ENCODE data around the gene ARFGAP1.

The ARFGAP1 gene

GRCh38 chr20:63261060-63261794 is 11.4 kb upstream of the ARFGAP1 start:
- no peak for DNase-seq

GRCh38 chr20:63261795-63262528 is 10.7 kb upstream of the ARFGAP1 start:
- DNase-seq: no peak

- DNase-seq: no peak
Measured at GRCh38 chr20:63262836-63263235, 9.8 kb upstream of the ARFGAP1 start.

DNA sequence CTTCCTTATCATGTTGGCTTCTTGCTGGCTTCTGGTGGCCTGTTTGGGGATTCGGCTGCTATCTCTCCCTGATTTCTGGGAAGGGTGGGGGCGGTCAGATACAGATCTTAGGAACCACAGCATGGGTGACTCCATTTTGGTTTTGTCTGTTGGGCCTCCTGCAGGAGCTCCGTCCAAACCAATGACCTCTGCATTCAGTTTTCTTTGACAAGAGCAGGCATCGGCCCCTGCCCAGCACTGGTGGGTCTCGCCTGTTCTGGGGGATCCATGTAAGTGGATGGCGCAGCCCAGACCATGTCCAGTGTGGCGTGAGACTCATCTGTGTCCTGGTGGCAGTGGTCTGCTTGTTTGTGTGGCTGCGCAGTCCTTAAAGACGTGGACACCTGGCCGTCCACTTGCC is 8.6 kb upstream of the ARFGAP1 start:
- no peak for DNase-seq

- DNase-seq: no peak
Measured at GRCh38 chr20:63264519-63264918, 8.1 kb upstream of the ARFGAP1 start.

GRCh38 chr20:63265891-63266515 is 6.6 kb upstream of the ARFGAP1 start:
- no peak for DNase-seq

- DNase-seq: no peak
Measured at GRCh38 chr20:63267691-63268090, 4.9 kb upstream of the ARFGAP1 start.

- DNase-seq: no peak
Measured at GRCh38 chr20:63268256-63268655, 4.4 kb upstream of the ARFGAP1 start.

DNA sequence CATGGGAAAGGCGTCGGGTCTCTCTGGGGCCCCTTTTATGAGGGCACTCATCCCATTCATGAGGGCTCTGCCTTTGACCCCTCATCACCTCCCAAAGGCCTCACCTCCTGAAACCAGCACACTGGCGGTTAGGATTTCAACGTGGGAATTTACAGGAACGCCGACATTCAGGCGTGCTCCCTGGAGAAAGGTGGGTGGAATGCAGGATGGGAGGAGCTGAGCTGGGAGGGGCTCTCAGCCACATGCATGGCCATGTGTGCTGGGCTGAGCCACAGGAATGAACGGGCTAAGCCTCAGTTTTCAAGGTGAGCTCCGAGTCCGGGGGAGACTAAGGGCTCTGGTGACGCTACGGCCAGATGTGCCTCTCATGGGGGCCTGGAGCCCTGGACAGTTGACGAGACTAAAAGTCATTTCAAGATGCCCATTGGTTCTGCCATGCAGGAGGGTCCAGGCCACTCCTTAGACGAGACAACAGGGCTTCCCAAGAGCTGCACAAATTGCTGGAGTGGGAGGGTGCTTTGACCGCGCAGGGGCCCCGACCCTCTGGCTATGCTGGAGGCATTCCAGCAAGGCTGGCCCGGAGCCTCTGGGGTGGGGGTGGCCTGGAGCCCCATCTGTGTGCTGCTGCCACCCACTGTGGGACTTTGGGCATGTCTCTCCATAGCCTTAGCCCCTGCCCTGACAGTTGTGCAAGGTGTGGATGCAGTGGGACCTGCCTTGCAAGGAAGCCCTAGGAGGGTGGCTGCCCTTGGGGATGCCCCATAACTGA is 3.8 kb upstream of the ARFGAP1 start:
- DNase-seq: no peak

GRCh38 chr20:63269724-63270123 is 2.9 kb upstream of the ARFGAP1 start:
- DNase-seq: no peak

DNA sequence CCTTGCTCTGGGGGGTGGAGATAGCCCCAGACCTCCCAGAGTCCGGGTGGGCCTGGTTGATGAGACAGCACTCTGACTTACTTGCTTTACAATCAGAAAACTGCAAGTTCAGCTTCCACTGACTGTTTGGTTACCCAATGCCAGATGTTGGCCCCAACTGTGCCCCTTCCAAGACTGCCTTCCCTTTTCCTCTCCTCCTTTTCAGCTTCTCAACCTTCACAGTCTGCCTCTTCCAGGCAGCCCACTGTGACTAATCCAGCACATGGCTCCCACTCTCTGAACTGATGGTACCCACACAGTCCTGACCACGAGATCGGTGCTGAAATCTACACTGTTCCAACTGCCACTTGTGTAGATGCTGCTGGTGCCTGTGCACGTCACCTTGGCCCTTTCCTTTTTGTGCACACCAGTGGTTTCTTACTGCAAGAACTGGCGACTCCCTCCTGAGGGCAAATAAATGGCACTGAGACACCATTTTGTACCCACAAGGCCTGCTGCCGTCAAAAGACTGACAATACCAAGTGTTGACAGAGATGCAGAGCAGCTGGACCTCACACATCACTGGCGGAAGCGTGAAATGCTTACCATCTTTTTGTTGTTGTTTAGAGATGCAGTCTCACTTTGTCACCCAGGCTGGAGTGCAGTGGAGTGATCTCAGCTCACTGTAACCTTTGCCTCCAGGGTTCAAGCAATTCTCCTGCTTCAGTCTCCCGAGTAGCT is 1.8 kb upstream of the ARFGAP1 start:
- DNase-seq: no peak

- DNase-seq: no peak
Measured at GRCh38 chr20:63273059-63273579, 506 bp downstream of the ARFGAP1 start.

DNA sequence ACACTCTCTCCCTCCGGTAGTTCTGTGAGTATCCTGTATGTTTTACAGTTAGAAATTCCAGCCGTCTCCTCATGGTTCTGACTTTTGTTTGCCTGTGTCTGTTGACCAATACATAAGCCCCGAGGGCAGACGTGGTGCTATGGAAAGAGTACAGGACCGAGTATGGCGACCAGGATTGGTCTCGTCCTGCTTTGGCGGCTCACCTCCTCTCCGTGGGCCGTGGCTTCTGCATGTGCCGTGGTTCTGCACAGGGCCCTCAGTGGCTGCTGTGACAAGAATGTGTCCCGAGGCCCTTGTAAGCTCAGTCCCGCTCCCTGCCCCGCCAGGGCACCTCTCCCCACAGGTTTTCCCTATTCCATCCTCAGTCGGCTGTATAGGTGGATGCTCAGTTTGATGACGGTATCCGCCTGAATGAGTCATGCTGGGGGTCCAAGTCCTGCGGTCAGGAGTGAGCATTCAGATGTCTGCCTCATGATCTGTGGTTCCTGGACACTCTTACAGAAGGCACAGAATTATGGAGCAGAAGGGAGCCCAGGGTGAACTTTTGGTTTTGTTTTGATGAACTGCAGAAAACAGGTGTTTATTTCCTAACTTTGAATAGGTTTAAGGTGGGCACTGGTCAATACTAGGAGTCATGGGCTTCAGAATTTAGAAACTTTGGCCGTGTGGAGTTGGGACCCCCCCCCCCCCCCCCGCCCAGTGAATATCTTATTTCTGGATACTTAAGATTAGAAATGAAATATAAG is 1.2 kb downstream of the ARFGAP1 start:
- DNase-seq: no peak

GRCh38 chr20:63274381-63275228 is 2.0 kb downstream of the ARFGAP1 start:
- no peak for DNase-seq

- no peak for DNase-seq
Measured at GRCh38 chr20:63275825-63276224, 3.2 kb downstream of the ARFGAP1 start.

- DNase-seq: no peak
Measured at GRCh38 chr20:63276956-63277355, 4.3 kb downstream of the ARFGAP1 start.

GRCh38 chr20:63277466-63278272 is 5.1 kb downstream of the ARFGAP1 start:
- no peak for DNase-seq

GRCh38 chr20:63278661-63279060 is 6.0 kb downstream of the ARFGAP1 start:
- DNase-seq: no peak

GRCh38 chr20:63279931-63280330 is 7.3 kb downstream of the ARFGAP1 start:
- no peak for DNase-seq

DNA sequence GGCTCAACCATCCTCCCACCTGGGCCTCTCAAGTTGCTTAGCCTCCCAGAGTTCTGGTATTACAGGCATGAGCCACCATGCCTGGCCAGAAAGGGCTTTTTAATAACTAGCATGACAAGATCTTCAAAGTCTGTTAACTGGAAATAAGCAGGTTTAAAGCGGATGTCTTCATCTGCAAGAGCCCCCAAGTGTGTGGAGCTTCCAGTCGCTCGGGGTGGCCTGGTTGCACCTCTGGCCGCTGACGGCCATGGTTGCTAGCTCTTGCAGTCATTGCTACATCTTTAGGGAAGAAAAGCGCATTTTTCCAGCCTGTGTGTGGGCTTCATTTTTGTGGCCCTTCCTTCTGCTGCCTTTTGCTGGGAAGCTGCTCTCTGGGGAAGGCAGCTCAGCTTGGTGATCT is 7.8 kb downstream of the ARFGAP1 start:
- DNase-seq: no peak
